Loucy (cell line): ENCODE measurements around the gene COG8.

Experiments
- H2AFZ ChIP-seq: fragments of 200-600 bp; sonication (generic); 2 replicates; pipeline ENCODE4 v1.6.0; 2016; ENCODE audit warnings: antibody characterized with exemption, mild to moderate bottlenecking, low read length, moderate library complexity
- H3F3A ChIP-seq: fragments of 200-600 bp; 2 replicates; pipeline ENCODE4 v1.6.0; 2016; ENCODE audit warnings: antibody characterized with exemption, low read depth, mild to moderate bottlenecking
- H3K27me3 ChIP-seq: fragments of 200-600 bp; sonication (generic); 2 replicates; pipeline ENCODE4 v1.6.1; 2014; ENCODE audit warnings: low read length, mild to moderate bottlenecking; ENCODE audit not compliant: insufficient read depth, poor library complexity, severe bottlenecking
- H3K36me3 ChIP-seq: fragments of 200-600 bp; sonication (generic); 2 replicates; pipeline ENCODE4 v1.6.1; 2016; ENCODE audit warnings: low read length; ENCODE audit not compliant: insufficient read depth
- H3K4me1 ChIP-seq: fragments of 200-600 bp; sonication (generic); 2 replicates; pipeline ENCODE4 v1.5.1; 2014; ENCODE audit warnings: low read length, mild to moderate bottlenecking; ENCODE audit not compliant: insufficient read depth, poor library complexity, severe bottlenecking
- H3K4me2 ChIP-seq: fragments of 200-600 bp; sonication (generic); 2 replicates; pipeline ENCODE4 v1.6.0; 2014; ENCODE audit warnings: antibody characterized with exemption, low read length, low read depth, mild to moderate bottlenecking; ENCODE audit not compliant: poor library complexity, severe bottlenecking
- H3K4me3 ChIP-seq: fragments of 200-600 bp; sonication (generic); 2 replicates; pipeline ENCODE4 v1.5.1; 2014; ENCODE audit warnings: low read length, mild to moderate bottlenecking, mixed read lengths; ENCODE audit not compliant: poor library complexity, severe bottlenecking
- H3K79me2 ChIP-seq: fragments of 200-600 bp; sonication (generic); 2 replicates; pipeline ENCODE4 v1.6.1; 2014; ENCODE audit warnings: low read length; ENCODE audit not compliant: insufficient read depth
- H3K9ac ChIP-seq: fragments of 200-600 bp; sonication (generic); 2 replicates; pipeline ENCODE4 v1.6.0; 2014; ENCODE audit warnings: mild to moderate bottlenecking, low read depth, low read length, moderate library complexity; ENCODE audit not compliant: poor library complexity, severe bottlenecking
- H3K9me2 ChIP-seq: fragments of 200-600 bp; sonication (generic); replicated peaks from 2 replicates; pipeline ENCODE4 v1.6.1; 2016; ENCODE audit warnings: low read depth, low read length, mixed read lengths
- H3K9me3 ChIP-seq: fragments of 200-600 bp; sonication (generic); 2 replicates; pipeline ENCODE4 v1.6.1; 2014; ENCODE audit warnings: mild to moderate bottlenecking, antibody characterized with exemption, low read length, low read depth; ENCODE audit not compliant: insufficient read depth
- H4K20me1 ChIP-seq: fragments of 200-600 bp; sonication (generic); 2 replicates; pipeline ENCODE4 v1.6.0; 2014; ENCODE audit warnings: antibody characterized with exemption, low read length, mild to moderate bottlenecking; ENCODE audit not compliant: insufficient read depth, poor library complexity, severe bottlenecking
- CTCF ChIP-seq: fragments of 200-600 bp; sonication (generic); conservative IDR thresholded peaks from 2 replicates; pipeline ENCODE4 v1.5.1; 2014; ENCODE audit warnings: mild to moderate bottlenecking, antibody characterized with exemption, low read length
- EZH2phosphoT487 ChIP-seq: fragments of 200-600 bp; IDR thresholded peaks from 2 replicates; pipeline ENCODE4 v1.6.1; 2018; ENCODE audit warnings: antibody characterized with exemption, mild to moderate bottlenecking, moderate library complexity, borderline replicate concordance

The COG8 gene

GRCh38 chr16:69314534-69314933, 24.8 kb downstream of the COG8 start:
- no peaks in the 10 kb centered on the region for H3K9me3 ChIP-seq
- no peak for TF ChIP-seq CTCF
- no peak for TF ChIP-seq EZH2phosphoT487

GRCh38 chr16:69313469-69313868, 25.9 kb downstream of the COG8 start:
- no peaks in the 10 kb centered on the region for H3K9me3 ChIP-seq
- peak overlapping the region; percentile 98 for H3K4me2 ChIP-seq
- no peaks in the 10 kb centered on the region for H3F3A ChIP-seq
- peaks cover 32% of the 10 kb centered on the region for H4K20me1 ChIP-seq
- no peak overlapping the region for H3K9ac ChIP-seq
- no peaks in the 10 kb centered on the region for H3K9me2 ChIP-seq
- H3K79me2 ChIP-seq, result peaks cover 60% of the 10 kb centered on the region
- H3K27me3 ChIP-seq, result no peaks in the 10 kb centered on the region
- no peak for TF ChIP-seq CTCF
- H3K4me1 ChIP-seq, result peaks cover 6% of the 10 kb centered on the region
- H2AFZ ChIP-seq, result no peak overlapping the region
- H3K36me3 ChIP-seq, result peaks cover 25% of the 10 kb centered on the region; the same call in 1 of the 2 replicates
- H3K4me3 ChIP-seq, result peak overlapping the region; percentile 2

More at GRCh38 chr16:69314534-69314933, 24.8 kb downstream of the COG8 start:
- Histone ChIP-seq H3K27me3 (no peaks in the 10 kb centered on the region), H3F3A (no peaks in the 10 kb centered on the region), H3K4me3 (no peak overlapping the region), H3K79me2 (peaks cover 61% of the 10 kb centered on the region), H3K4me1 (peaks cover 6% of the 10 kb centered on the region), H3K9me2 (no peaks in the 10 kb centered on the region), H3K4me2 (peak overlapping the region; percentile 98), H4K20me1 (peaks cover 33% of the 10 kb centered on the region), H3K9ac (peak overlapping the region; percentile 32), H2AFZ (no peak overlapping the region), H3K36me3 (peaks cover 35% of the 10 kb centered on the region; the same call in 1 of the 2 replicates)

- no peaks in the 10 kb centered on the region for H3K27me3 ChIP-seq
- H3K4me2 ChIP-seq, result peak overlapping the region; percentile 98
- peaks cover 13% of the 10 kb centered on the region; the same call in 1 of the 2 replicates for H3K36me3 ChIP-seq
- TF ChIP-seq EZH2phosphoT487 (no peak), CTCF (peak; percentile 24; the same call in 1 of the 2 replicates)
- H3K9me3 ChIP-seq, result no peaks in the 10 kb centered on the region
- H2AFZ ChIP-seq, result peak overlapping the region; percentile 68; the same call in 1 of the 2 replicates
- peak overlapping the region; percentile 84 for H3K4me3 ChIP-seq
- H3K79me2 ChIP-seq, result peaks cover 52% of the 10 kb centered on the region
- no peaks in the 10 kb centered on the region for H3F3A ChIP-seq
- peaks cover 28% of the 10 kb centered on the region for H4K20me1 ChIP-seq
- H3K9ac ChIP-seq, result peak overlapping the region; percentile 84
- H3K9me2 ChIP-seq, result no peaks in the 10 kb centered on the region
- peaks cover 6% of the 10 kb centered on the region for H3K4me1 ChIP-seq
Measured at GRCh38 chr16:69311533-69312387, 27.6 kb downstream of the COG8 start.
